ENCODE measurements around the gene CAMK1G.

Gene CAMK1G

DNA sequence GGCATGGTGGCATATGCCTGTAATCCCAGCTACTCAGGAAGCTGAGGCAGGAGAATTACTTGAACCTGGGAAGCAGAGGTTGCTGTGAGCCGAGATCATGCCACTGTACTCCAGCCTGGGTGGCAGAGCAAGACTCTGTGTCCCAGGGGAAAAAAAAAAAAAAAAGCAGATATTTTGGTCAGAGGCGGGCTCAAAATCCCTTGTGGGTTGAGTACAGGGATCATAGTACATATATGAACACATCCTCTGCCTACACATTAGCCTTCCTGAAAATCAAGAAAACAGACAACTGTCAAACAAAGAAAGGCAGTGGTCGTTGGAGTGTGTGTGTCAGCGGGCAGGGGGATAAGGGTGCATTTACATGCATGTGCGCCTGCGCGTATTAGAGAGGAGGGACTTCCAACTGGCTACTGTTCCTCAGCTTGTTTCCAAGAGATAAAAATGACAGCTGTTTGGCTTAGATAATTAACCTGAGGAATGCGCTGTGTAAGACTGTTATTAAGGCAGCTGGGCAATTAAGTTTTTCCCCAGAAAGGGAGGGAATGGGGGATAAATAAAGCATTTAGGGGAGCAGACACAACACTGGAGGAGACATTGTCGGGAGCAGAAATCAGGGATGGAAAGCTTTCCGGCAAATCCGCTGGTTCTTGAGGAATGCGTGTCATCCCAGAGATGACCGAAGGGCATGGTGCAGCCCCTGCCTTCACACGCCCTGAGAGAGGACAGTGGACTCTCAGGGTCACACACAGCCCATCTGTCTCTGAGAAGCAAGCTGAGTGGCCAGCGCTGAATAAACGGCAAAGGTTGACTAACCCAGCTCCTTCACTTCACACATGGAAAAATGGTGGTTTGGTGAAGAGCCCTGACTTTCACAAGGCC, 62.3 kb downstream of the CAMK1G start:
- Histone ChIP-seq H3K9me3 (ENCODE audit: control insufficient read depth, insufficient read depth, low read length) (no peaks in the 10 kb centered on the region), H3K9ac (ENCODE audit: low read depth, low read length) (no peak overlapping the region), H3K4me1 (ENCODE audit: insufficient read depth, low read length) (peaks cover 4% of the 10 kb centered on the region; the same call in 1 of the 2 replicates), H3K36me3 (ENCODE audit: insufficient read depth, low read length) (no peaks in the 10 kb centered on the region)

DNA sequence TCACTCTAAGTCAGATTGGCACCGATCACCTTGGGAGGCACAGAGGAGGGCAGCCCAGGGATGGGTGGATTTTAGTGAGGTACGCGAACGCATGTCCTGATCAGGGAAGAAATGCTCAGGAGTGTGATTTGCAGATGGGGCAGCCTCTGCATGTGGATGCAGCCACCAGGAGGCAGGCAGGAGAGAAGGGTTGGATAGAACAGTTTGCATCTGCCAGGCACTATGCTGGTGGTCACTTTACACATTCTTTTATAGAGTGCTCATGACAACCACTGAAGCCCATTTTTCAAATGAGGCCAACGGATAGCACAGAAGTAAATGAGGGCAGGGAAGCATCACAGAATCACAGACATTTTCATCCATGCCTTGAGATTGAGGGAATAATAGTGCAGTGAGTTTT, 63.0 kb downstream of the CAMK1G start:
- no peaks in the 10 kb centered on the region for H3K36me3 ChIP-seq (ENCODE audit: insufficient read depth, low read length)
- peaks cover 11% of the 10 kb centered on the region for H3K4me1 ChIP-seq (ENCODE audit: insufficient read depth, low read length)
- no peak overlapping the region for H3K9ac ChIP-seq (ENCODE audit: low read depth, low read length)
- H3K9me3 ChIP-seq (ENCODE audit: control insufficient read depth, insufficient read depth, low read length) = no peaks in the 10 kb centered on the region

GRCh38 chr1:209647156-209647555, 63.6 kb downstream of the CAMK1G start:
- Histone ChIP-seq H3K36me3 (ENCODE audit: insufficient read depth, low read length) (no peaks in the 10 kb centered on the region), H3K9me3 (ENCODE audit: control insufficient read depth, insufficient read depth, low read length) (no peaks in the 10 kb centered on the region), H3K4me1 (ENCODE audit: insufficient read depth, low read length) (peaks cover 11% of the 10 kb centered on the region), H3K9ac (ENCODE audit: low read depth, low read length) (no peak overlapping the region)

DNA sequence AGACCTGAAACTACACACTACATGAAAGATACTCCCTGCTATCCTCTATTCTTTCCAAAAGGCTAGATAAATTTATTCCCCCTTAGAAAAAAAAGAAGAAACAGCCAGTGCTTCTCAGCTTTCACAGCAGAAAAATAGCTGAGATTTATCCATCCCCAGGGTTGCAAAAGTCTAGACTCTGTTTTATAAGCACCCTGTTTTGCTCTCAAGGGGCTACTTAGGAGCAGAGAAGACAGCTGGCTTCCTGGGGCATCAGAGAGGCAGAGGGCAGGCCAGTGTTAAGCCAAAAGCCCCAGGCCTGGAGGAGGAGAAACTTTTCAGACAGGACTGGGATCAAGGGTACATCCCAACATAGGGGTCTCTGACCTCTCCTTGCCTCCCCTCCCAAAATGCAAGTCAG, 64.8 kb downstream of the CAMK1G start:
- H3K4me1 ChIP-seq (ENCODE audit: insufficient read depth, low read length) = peaks cover 23% of the 10 kb centered on the region
- H3K36me3 ChIP-seq (ENCODE audit: insufficient read depth, low read length) = no peaks in the 10 kb centered on the region
- no peak overlapping the region for H3K9ac ChIP-seq (ENCODE audit: low read depth, low read length)
- H3K9me3 ChIP-seq (ENCODE audit: control insufficient read depth, insufficient read depth, low read length) = no peaks in the 10 kb centered on the region

GRCh38 chr1:209648931-209649776, 65.6 kb downstream of the CAMK1G start:
- H3K9ac ChIP-seq (ENCODE audit: low read depth, low read length) = no peak overlapping the region
- no peaks in the 10 kb centered on the region for H3K36me3 ChIP-seq (ENCODE audit: insufficient read depth, low read length)

DNA sequence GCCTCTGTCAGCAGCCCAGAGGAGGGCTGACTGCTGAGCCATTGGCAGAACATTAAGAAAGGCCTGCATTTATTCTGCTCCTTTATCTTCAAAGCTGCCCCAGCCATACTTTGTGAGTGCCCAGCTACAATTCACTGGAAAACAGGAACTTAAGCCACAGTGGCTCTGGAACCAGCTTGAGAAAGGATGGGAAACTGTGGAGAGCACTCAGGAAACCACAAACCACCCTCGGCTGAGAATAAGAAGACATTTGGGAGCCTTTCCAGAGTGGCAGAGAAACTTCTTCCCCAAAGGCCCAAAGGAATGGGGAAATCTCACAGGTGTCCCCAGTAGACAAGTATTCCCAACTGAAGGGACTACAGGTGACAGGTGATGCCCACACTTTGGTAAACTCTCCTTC, 66.9 kb downstream of the CAMK1G start:
- no peak overlapping the region for H3K9ac ChIP-seq (ENCODE audit: low read depth, low read length)
- H3K4me1 ChIP-seq (ENCODE audit: insufficient read depth, low read length) = peaks cover 27% of the 10 kb centered on the region
- no peaks in the 10 kb centered on the region for H3K36me3 ChIP-seq (ENCODE audit: insufficient read depth, low read length)
- H3K9me3 ChIP-seq (ENCODE audit: control insufficient read depth, insufficient read depth, low read length) = no peaks in the 10 kb centered on the region

More at GRCh38 chr1:209648931-209649776, 65.6 kb downstream of the CAMK1G start:
- Histone ChIP-seq H3K9me3 (ENCODE audit: control insufficient read depth, insufficient read depth, low read length) (no peaks in the 10 kb centered on the region), H3K4me1 (ENCODE audit: insufficient read depth, low read length) (peaks cover 27% of the 10 kb centered on the region)

DNA sequence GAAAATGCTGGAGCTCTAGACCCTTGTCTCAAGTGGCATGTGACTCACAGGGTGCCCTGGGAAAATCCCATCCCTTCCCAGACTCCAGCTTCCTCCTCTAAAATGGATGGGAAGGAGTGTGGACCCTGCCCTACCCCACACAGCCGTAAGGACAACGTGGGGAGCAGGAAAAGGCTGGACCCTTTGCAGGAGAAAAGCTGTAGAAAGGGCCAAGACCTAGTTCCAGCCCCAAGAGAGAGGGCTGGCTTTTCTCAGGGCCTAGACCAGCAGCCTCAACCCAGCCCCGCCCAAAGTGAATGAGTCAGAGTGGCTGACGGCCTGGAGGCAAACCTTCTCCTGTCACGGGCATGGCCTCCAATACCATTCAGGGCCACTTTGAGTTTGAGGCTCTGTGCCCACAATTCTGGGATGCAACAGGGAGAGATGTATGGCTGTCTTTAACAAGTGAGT, 67.6 kb downstream of the CAMK1G start:
- Histone ChIP-seq H3K9ac (ENCODE audit: low read depth, low read length) (no peak overlapping the region), H3K36me3 (ENCODE audit: insufficient read depth, low read length) (no peaks in the 10 kb centered on the region), H3K9me3 (ENCODE audit: control insufficient read depth, insufficient read depth, low read length) (no peaks in the 10 kb centered on the region), H3K4me1 (ENCODE audit: insufficient read depth, low read length) (peaks cover 27% of the 10 kb centered on the region)

- peaks cover 22% of the 10 kb centered on the region for H3K4me1 ChIP-seq (ENCODE audit: insufficient read depth, low read length)
- H3K9ac ChIP-seq (ENCODE audit: low read depth, low read length) = no peak within 1 kb of the TSS
- H3K9me3 ChIP-seq (ENCODE audit: control insufficient read depth, insufficient read depth, low read length) = no peaks in the 10 kb centered on the region
- H3K36me3 ChIP-seq (ENCODE audit: insufficient read depth, low read length) = no peaks in the 10 kb centered on the region
Measured at GRCh38 chr1:209652121-209652735, 68.7 kb downstream of the CAMK1G start, which contains the start of gene LAMB3. TSS of gene LAMB3 (minus strand) at chr1:209652425. CDS start at chr1:209650944, 1,481 bp downstream.

GRCh38 chr1:209652873-209653401, 69.4 kb downstream of the CAMK1G start:
- no peak overlapping the region for H3K9ac ChIP-seq (ENCODE audit: low read depth, low read length)
- H3K9me3 ChIP-seq (ENCODE audit: control insufficient read depth, insufficient read depth, low read length) = no peaks in the 10 kb centered on the region
- H3K4me1 ChIP-seq (ENCODE audit: insufficient read depth, low read length) = peaks cover 22% of the 10 kb centered on the region
- H3K36me3 ChIP-seq (ENCODE audit: insufficient read depth, low read length) = no peaks in the 10 kb centered on the region

GRCh38 chr1:209653915-209654351, 70.4 kb downstream of the CAMK1G start:
- no peaks in the 10 kb centered on the region for H3K36me3 ChIP-seq (ENCODE audit: insufficient read depth, low read length)
- peaks cover 22% of the 10 kb centered on the region for H3K4me1 ChIP-seq (ENCODE audit: insufficient read depth, low read length)
- no peaks in the 10 kb centered on the region for H3K9me3 ChIP-seq (ENCODE audit: control insufficient read depth, insufficient read depth, low read length)
- no peak overlapping the region for H3K9ac ChIP-seq (ENCODE audit: low read depth, low read length)

GRCh38 chr1:209655411-209656231, 72.1 kb downstream of the CAMK1G start:
- Histone ChIP-seq H3K36me3 (ENCODE audit: insufficient read depth, low read length) (no peaks in the 10 kb centered on the region), H3K9me3 (ENCODE audit: control insufficient read depth, insufficient read depth, low read length) (no peaks in the 10 kb centered on the region), H3K9ac (ENCODE audit: low read depth, low read length) (no peak overlapping the region), H3K4me1 (ENCODE audit: insufficient read depth, low read length) (peaks cover 26% of the 10 kb centered on the region)

- Histone ChIP-seq H3K9me3 (ENCODE audit: control insufficient read depth, insufficient read depth, low read length) (no peaks in the 10 kb centered on the region), H3K36me3 (ENCODE audit: insufficient read depth, low read length) (no peaks in the 10 kb centered on the region), H3K9ac (ENCODE audit: low read depth, low read length) (no peak overlapping the region), H3K4me1 (ENCODE audit: insufficient read depth, low read length) (peaks cover 17% of the 10 kb centered on the region)
Measured at GRCh38 chr1:209657140-209657879, 73.8 kb downstream of the CAMK1G start.

DNA sequence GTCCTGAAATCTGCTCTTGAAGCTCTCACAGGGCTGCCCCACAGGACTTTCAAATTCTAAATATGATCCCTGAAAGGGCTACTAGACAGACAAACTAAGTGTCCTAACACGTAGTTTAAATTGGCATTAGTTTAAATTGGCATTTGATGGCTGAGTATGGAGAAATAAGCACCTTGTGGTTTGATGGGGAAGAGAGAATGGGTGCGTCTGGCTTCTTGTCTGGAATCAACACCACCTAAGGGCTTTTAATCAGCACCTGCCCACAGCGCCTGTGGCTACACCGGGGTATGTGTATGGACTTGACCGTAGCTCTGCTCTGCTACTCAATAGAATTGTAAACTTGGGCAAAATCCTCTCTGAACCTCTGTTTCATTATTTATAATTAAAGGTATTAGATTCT, 74.4 kb downstream of the CAMK1G start:
- no peaks in the 10 kb centered on the region for H3K36me3 ChIP-seq (ENCODE audit: insufficient read depth, low read length)
- peaks cover 11% of the 10 kb centered on the region; the same call in 1 of the 2 replicates for H3K4me1 ChIP-seq (ENCODE audit: insufficient read depth, low read length)
- H3K9ac ChIP-seq (ENCODE audit: low read depth, low read length) = no peak overlapping the region
- H3K9me3 ChIP-seq (ENCODE audit: control insufficient read depth, insufficient read depth, low read length) = no peaks in the 10 kb centered on the region

Measured in ES-I3 (cell line).